ENCODE measurements around the gene ZNF664. TPM values are rescaled to one million over a fixed set of nuclear protein-coding genes. Genes with fewer than 3 reads are reported as not detected.
"Not testable (repeated sequence)": the region's sequence is repeated elsewhere in the genome, so short reads cannot be mapped to it uniquely, and the experiment has no call there.

The ZNF664 gene
- total RNA-seq, 1 experiment from 2014 or later = 36.0 TPM

GRCh38 chr12:123945287-123946151 is 27.5 kb upstream of the ZNF664 start:
- Histone ChIP-seq H3K27ac (no peak overlapping the region), H3K36me3 (peaks cover 27% of the 10 kb centered on the region), H3K4me3 (no peak overlapping the region), H3K9me3 (replicated peaks) (no peaks in the 10 kb centered on the region; the same call in 1 of the 2 replicates), H3K27me3 (replicated peaks) (no peaks in the 10 kb centered on the region), H3K4me1 (replicated peaks) (peaks cover 29% of the 10 kb centered on the region)
- peak in 1 of 2 experiments; percentile 11 for DNase-seq (ENCODE audit: low read depth in 1 of 2, low spot score in 2 of 2)

DNA sequence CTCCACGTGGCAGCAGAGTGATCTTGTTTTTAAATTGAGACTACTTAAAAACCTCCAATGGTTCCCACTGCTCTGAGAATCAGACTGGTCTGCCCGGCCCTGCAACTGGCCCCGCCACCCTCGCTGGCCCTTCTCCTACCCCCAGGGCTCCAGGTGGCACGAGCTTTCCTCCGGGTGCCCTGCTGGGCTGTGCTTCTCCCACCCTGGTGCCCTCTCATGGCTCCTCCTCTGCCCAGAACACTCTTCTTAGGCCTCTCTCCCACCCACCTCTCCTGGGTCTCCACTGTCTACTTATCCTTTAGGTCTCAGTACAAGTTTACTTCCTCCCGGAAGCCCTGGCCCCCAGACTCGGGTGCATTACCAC is 26.9 kb upstream of the ZNF664 start:
- peaks cover 28% of the 10 kb centered on the region for H3K4me1 ChIP-seq (replicated peaks)
- peak in 1 of 2 experiments; percentile 28 for DNase-seq (ENCODE audit: low read depth in 1 of 2, low spot score in 2 of 2)
- peaks cover 25% of the 10 kb centered on the region for H3K36me3 ChIP-seq
- no peaks in the 10 kb centered on the region; the same call in 1 of the 2 replicates for H3K9me3 ChIP-seq (replicated peaks)
- H3K4me3 ChIP-seq = no peak overlapping the region
- H3K27ac ChIP-seq = no peak overlapping the region
- H3K27me3 ChIP-seq (replicated peaks) = no peaks in the 10 kb centered on the region

- not testable (repeated sequence) for H3K27me3 ChIP-seq (replicated peaks); H3K9me3 ChIP-seq (replicated peaks); H3K4me3 ChIP-seq; H3K27ac ChIP-seq
- DNase-seq (ENCODE audit: low read depth in 1 of 2, low spot score in 2 of 2) = peak in 1 of 2 experiments; percentile 20
- Histone ChIP-seq H3K4me1 (replicated peaks) (peaks cover 28% of the 10 kb centered on the region), H3K36me3 (peaks cover 18% of the 10 kb centered on the region)
Measured at GRCh38 chr12:123946516-123947505, 26.2 kb upstream of the ZNF664 start.

- Histone ChIP-seq H3K4me1 (replicated peaks) (peaks cover 31% of the 10 kb centered on the region), H3K36me3 (peaks cover 15% of the 10 kb centered on the region)
- H3K27ac ChIP-seq; DNase-seq (ENCODE audit: low read depth in 1 of 2, low spot score in 2 of 2); H3K9me3 ChIP-seq (replicated peaks); H3K4me3 ChIP-seq; H3K27me3 ChIP-seq (replicated peaks): not testable (repeated sequence)
Measured at GRCh38 chr12:123947531-123947930, 25.5 kb upstream of the ZNF664 start.

DNA sequence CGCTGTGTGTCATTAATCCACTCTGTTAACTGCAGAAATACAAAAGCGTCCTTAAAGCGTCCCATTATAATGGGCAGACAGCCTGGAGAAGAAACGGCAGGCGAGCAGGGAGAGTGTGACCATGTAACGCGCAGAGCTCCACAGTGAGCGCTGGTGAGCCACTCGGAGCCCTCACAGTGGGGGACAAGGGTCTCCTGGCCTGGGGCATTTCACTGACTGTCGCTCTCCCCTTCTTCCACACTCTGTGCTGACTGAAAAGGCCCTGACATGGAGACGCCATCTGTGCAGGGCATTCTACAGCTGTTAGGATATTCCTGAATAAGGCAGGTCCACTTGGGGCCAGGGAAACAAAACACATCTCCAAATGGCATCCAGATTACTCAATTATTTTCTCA is 24.6 kb upstream of the ZNF664 start:
- peak in 1 of 2 experiments; percentile 15 for DNase-seq (ENCODE audit: low read depth in 1 of 2, low spot score in 2 of 2)
- peaks cover 13% of the 10 kb centered on the region for H3K36me3 ChIP-seq
- no peak overlapping the region for H3K4me3 ChIP-seq
- H3K27ac ChIP-seq = no peak overlapping the region
- H3K9me3 ChIP-seq (replicated peaks) = no peaks in the 10 kb centered on the region
- H3K27me3 ChIP-seq (replicated peaks) = no peaks in the 10 kb centered on the region
- peaks cover 28% of the 10 kb centered on the region for H3K4me1 ChIP-seq (replicated peaks)

- Histone ChIP-seq H3K4me3 (no peak overlapping the region), H3K4me1 (replicated peaks) (peaks cover 21% of the 10 kb centered on the region), H3K9me3 (replicated peaks) (no peaks in the 10 kb centered on the region), H3K27me3 (replicated peaks) (no peaks in the 10 kb centered on the region), H3K27ac (no peak overlapping the region), H3K36me3 (peaks cover 12% of the 10 kb centered on the region; the same call in 1 of the 2 replicates)
- DNase-seq (ENCODE audit: low read depth in 1 of 2, low spot score in 2 of 2) = peak in 1 of 2 experiments; percentile 23
Measured at GRCh38 chr12:123948796-123949769, 23.9 kb upstream of the ZNF664 start.

- Histone ChIP-seq H3K27ac (no peak overlapping the region), H3K9me3 (replicated peaks) (no peaks in the 10 kb centered on the region), H3K4me3 (no peak overlapping the region), H3K36me3 (peaks cover 5% of the 10 kb centered on the region; the same call in 1 of the 2 replicates), H3K27me3 (replicated peaks) (no peaks in the 10 kb centered on the region), H3K4me1 (replicated peaks) (peaks cover 21% of the 10 kb centered on the region)
- DNase-seq (ENCODE audit: low read depth in 1 of 2, low spot score in 2 of 2) = peak in 1 of 2 experiments; percentile 14
Measured at GRCh38 chr12:123949770-123950165, 23.2 kb upstream of the ZNF664 start.

- H3K4me1 ChIP-seq (replicated peaks) = peaks cover 21% of the 10 kb centered on the region
- H3K27me3 ChIP-seq (replicated peaks) = no peaks in the 10 kb centered on the region
- H3K27ac ChIP-seq = no peak overlapping the region
- DNase-seq (ENCODE audit: low read depth in 1 of 2, low spot score in 2 of 2) = no peak
- H3K36me3 ChIP-seq = no peaks in the 10 kb centered on the region
- no peaks in the 10 kb centered on the region for H3K9me3 ChIP-seq (replicated peaks)
- no peak overlapping the region for H3K4me3 ChIP-seq
Measured at GRCh38 chr12:123950476-123951349, 22.3 kb upstream of the ZNF664 start.

DNA sequence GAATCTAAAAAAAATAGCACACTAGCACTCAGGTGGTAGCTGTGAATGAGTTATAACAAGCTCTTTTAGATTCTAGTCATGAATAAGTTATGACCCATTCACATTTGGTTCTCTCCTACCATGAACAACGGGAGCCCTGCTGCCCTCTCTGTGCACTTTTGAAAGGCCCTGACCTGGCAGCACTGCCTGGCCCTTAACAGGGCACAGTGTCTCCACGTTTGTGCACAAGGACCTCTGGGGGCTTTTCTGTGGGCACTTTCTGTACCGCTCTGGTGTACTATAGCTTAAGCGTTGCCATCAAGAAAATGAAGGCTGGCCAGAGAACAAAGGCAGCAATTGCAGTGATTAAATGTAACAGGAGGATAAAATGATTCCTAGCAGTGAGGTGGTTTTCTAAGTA is 21.5 kb upstream of the ZNF664 start:
- H3K4me1 ChIP-seq (replicated peaks) = peaks cover 21% of the 10 kb centered on the region
- peak in 1 of 2 experiments; percentile 18 for DNase-seq (ENCODE audit: low read depth in 1 of 2, low spot score in 2 of 2)
- no peaks in the 10 kb centered on the region for H3K36me3 ChIP-seq

GRCh38 chr12:123952037-123952436 is 21.0 kb upstream of the ZNF664 start:
- H3K36me3 ChIP-seq = no peaks in the 10 kb centered on the region
- H3K27me3 ChIP-seq (replicated peaks) = no peaks in the 10 kb centered on the region
- H3K4me3 ChIP-seq = no peak overlapping the region
- H3K4me1 ChIP-seq (replicated peaks) = peaks cover 21% of the 10 kb centered on the region
- peak in 1 of 2 experiments; percentile 42 for DNase-seq (ENCODE audit: low read depth in 1 of 2, low spot score in 2 of 2)
- H3K9me3 ChIP-seq (replicated peaks) = no peaks in the 10 kb centered on the region
- H3K27ac ChIP-seq = peak overlapping the region; percentile 33

More for the DNA sequence above, 21.5 kb upstream of the ZNF664 start:
- Histone ChIP-seq H3K4me3 (no peak overlapping the region), H3K9me3 (replicated peaks) (no peaks in the 10 kb centered on the region), H3K27ac (peak overlapping the region; percentile 33; the same call in 1 of the 2 replicates), H3K27me3 (replicated peaks) (no peaks in the 10 kb centered on the region)

DNA sequence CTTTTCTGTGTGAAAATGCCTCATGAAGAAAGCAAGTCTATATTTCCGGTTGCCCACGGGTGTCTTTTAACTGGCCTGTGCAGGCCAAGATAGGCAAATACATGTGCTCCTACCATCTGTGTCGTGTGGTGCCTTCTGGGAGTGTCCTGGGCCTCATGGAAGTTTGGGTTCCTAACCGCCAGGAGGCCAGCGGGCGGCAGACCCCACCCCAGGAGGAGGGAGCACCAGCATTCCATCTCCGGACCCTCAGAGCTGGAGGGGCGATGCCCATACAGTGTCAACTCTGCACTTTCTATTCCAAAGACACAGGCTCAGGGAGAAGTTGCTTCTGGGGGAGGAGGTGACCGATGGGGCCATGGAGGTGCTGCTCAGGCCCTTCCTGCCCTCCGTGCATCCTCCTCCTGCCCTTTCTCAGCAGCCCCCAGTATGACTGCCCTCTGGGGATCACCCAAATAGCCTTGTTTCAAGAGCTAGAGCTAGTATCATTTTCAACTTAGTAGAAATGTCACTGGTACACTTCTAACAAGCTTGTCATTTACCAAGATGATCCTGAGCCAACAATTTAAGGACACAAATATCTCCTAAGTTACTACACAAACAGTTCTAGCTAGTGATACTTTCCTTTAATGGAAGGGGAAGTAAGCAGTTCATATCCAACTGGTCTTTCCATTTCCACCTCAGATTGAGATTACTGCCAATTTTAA is 18.2 kb upstream of the ZNF664 start:
- Histone ChIP-seq H3K9me3 (replicated peaks) (no peaks in the 10 kb centered on the region), H3K27me3 (replicated peaks) (no peaks in the 10 kb centered on the region), H3K4me1 (replicated peaks) (peaks cover 21% of the 10 kb centered on the region), H3K36me3 (no peaks in the 10 kb centered on the region), H3K4me3 (no peak overlapping the region), H3K27ac (no peak overlapping the region)
- DNase-seq (ENCODE audit: low read depth in 1 of 2, low spot score in 2 of 2) = no peak

GRCh38 chr12:123956249-123956648 is 16.8 kb upstream of the ZNF664 start:
- H3K9me3 ChIP-seq (replicated peaks) = no peaks in the 10 kb centered on the region
- H3K4me3 ChIP-seq = no peak overlapping the region
- H3K27ac ChIP-seq = no peak overlapping the region
- H3K4me1 ChIP-seq (replicated peaks) = peaks cover 19% of the 10 kb centered on the region
- DNase-seq (ENCODE audit: low read depth in 1 of 2, low spot score in 2 of 2) = no peak
- no peaks in the 10 kb centered on the region for H3K27me3 ChIP-seq (replicated peaks)
- no peaks in the 10 kb centered on the region for H3K36me3 ChIP-seq
